ENCODE results near the gene USP27X. TPM values are rescaled to one million over a fixed set of nuclear protein-coding genes. Genes with fewer than 3 reads are reported as not detected.

The USP27X gene
- total RNA-seq, 2 donors from 2014 or later = 1.0 to 2.4 TPM

GRCh38 chrX:49845701-49846403, 33.4 kb upstream of the USP27X start:
- DNase-seq (ENCODE audit: low spot score) = no peak
- Histone ChIP-seq H3K27ac (no peak overlapping the region), H3K36me3 (no peaks in the 10 kb centered on the region), H3K4me1 (no peaks in the 10 kb centered on the region), H3K4me3 (no peak overlapping the region), H3K27me3 (no peaks in the 10 kb centered on the region), H3K9me3 (peaks cover 3 to 7% of the 10 kb centered on the region in 2 donors)
- TF ChIP-seq CTCF (IDR thresholded peaks at IDR 0.05) = no peak

GRCh38 chrX:49846522-49846921, 32.8 kb upstream of the USP27X start:
- no peak for TF ChIP-seq CTCF (IDR thresholded peaks at IDR 0.05)

GRCh38 chrX:49848275-49848674, 31.0 kb upstream of the USP27X start:
- Histone ChIP-seq H3K9me3 (peaks cover 3 to 7% of the 10 kb centered on the region in 2 donors), H3K4me1 (no peaks in the 10 kb centered on the region), H3K36me3 (no peaks in the 10 kb centered on the region), H3K27ac (no peak overlapping the region), H3K27me3 (peaks cover 0 to 3% of the 10 kb centered on the region in 2 donors), H3K4me3 (no peak overlapping the region)
- DNase-seq (ENCODE audit: low spot score) = no peak
- no peak for TF ChIP-seq CTCF (IDR thresholded peaks at IDR 0.05)

More at GRCh38 chrX:49846522-49846921, 32.8 kb upstream of the USP27X start:
- Histone ChIP-seq H3K9me3 (peaks cover 3 to 7% of the 10 kb centered on the region in 2 donors), H3K4me3 (no peak overlapping the region), H3K27me3 (no peaks in the 10 kb centered on the region), H3K36me3 (no peaks in the 10 kb centered on the region), H3K4me1 (no peaks in the 10 kb centered on the region), H3K27ac (no peak overlapping the region)
- no peak for DNase-seq (ENCODE audit: low spot score)

- Histone ChIP-seq H3K4me1 (no peaks in the 10 kb centered on the region), H3K9me3 (peaks cover 3 to 7% of the 10 kb centered on the region in 2 donors), H3K36me3 (no peaks in the 10 kb centered on the region), H3K27ac (no peak overlapping the region), H3K27me3 (peaks cover 0 to 3% of the 10 kb centered on the region in 2 donors), H3K4me3 (no peak overlapping the region)
- no peak for TF ChIP-seq CTCF (IDR thresholded peaks at IDR 0.05)
- no peak for DNase-seq (ENCODE audit: low spot score)
Measured at GRCh38 chrX:49850028-49850427, 29.3 kb upstream of the USP27X start.

- Histone ChIP-seq H3K4me1 (no peaks in the 10 kb centered on the region), H3K9me3 (peaks cover 3 to 7% of the 10 kb centered on the region in 2 donors), H3K36me3 (no peaks in the 10 kb centered on the region), H3K27ac (no peak overlapping the region), H3K27me3 (peaks cover 0 to 3% of the 10 kb centered on the region in 2 donors), H3K4me3 (no peak overlapping the region)
- DNase-seq (ENCODE audit: low spot score) = no peak
- TF ChIP-seq CTCF (IDR thresholded peaks at IDR 0.05) = no peak
Measured at GRCh38 chrX:49853661-49854060, 25.6 kb upstream of the USP27X start.

GRCh38 chrX:49856819-49857218, 22.5 kb upstream of the USP27X start:
- no peak for TF ChIP-seq CTCF (IDR thresholded peaks at IDR 0.05)
- H3K36me3 ChIP-seq = no peaks in the 10 kb centered on the region
- no peak for DNase-seq (ENCODE audit: low spot score)
- H3K27me3 ChIP-seq = peaks cover 0 to 3% of the 10 kb centered on the region in 2 donors
- H3K4me3 ChIP-seq = no peak overlapping the region
- H3K27ac ChIP-seq = no peak overlapping the region
- H3K4me1 ChIP-seq = no peaks in the 10 kb centered on the region
- no peaks in the 10 kb centered on the region for H3K9me3 ChIP-seq

Data from right atrium auricular region (tissue), 2 donors.